C4-2B (cell line): Measurements from ENCODE around the gene NELFA.
A peak's percentile ranks its signal among the peaks of the same experiment; 100 is the strongest.
"Not testable (repeated sequence)": the region's sequence is repeated elsewhere in the genome, so short reads cannot be mapped to it uniquely, and the experiment has no call there.

Experiments
- H3K27ac ChIP-seq: fragments of 450-650 bp; 2 replicates; pipeline ENCODE4 v1.5.1; 2017
- ZFX ChIP-seq: fragments of 450-650 bp; IDR thresholded peaks from 2 replicates; pipeline ENCODE4 v1.6.1; 2017
- TF ChIP-seq, protein P1 (sequence below): fragments of 450-650 bp; conservative IDR thresholded peaks from 2 replicates; pipeline ENCODE4 v1.5.1; 2017; ENCODE audit warnings: mild to moderate bottlenecking

The NELFA gene

GRCh38 chr4:1996866-1997611, 11.7 kb downstream of the NELFA start:
- TF ChIP-seq ZFX = no peak
- TF ChIP-seq, protein P1, sequence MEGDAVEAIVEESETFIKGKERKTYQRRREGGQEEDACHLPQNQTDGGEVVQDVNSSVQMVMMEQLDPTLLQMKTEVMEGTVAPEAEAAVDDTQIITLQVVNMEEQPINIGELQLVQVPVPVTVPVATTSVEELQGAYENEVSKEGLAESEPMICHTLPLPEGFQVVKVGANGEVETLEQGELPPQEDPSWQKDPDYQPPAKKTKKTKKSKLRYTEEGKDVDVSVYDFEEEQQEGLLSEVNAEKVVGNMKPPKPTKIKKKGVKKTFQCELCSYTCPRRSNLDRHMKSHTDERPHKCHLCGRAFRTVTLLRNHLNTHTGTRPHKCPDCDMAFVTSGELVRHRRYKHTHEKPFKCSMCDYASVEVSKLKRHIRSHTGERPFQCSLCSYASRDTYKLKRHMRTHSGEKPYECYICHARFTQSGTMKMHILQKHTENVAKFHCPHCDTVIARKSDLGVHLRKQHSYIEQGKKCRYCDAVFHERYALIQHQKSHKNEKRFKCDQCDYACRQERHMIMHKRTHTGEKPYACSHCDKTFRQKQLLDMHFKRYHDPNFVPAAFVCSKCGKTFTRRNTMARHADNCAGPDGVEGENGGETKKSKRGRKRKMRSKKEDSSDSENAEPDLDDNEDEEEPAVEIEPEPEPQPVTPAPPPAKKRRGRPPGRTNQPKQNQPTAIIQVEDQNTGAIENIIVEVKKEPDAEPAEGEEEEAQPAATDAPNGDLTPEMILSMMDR = no peak
- H3K27ac ChIP-seq = peak overlapping the region; percentile 72

DNA sequence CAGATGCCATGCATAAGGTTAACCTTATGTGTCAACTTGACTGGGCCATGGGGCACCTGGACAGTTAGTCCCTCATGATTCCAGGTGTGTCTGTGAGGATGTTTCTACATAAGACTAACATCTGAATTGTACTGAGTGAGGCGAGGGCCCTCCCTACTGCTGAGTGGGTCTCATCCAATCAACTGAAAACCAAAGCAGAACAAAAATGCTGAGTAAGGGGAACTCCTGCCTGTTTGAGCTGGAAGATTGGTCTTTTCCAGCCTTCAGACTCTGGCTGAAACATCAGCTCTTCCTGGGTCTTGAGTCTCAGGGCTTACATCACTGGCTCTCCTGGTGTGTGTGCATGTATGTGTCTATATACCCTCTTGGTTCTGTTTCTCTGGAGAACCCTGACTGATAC, 13.8 kb downstream of the NELFA start:
- H3K27ac ChIP-seq = no peak overlapping the region
- no peak for TF ChIP-seq ZFX
- TF ChIP-seq, protein P1 = no peak

GRCh38 chr4:1993718-1994516, 14.9 kb downstream of the NELFA start:
- not testable (repeated sequence) for H3K27ac ChIP-seq

DNA sequence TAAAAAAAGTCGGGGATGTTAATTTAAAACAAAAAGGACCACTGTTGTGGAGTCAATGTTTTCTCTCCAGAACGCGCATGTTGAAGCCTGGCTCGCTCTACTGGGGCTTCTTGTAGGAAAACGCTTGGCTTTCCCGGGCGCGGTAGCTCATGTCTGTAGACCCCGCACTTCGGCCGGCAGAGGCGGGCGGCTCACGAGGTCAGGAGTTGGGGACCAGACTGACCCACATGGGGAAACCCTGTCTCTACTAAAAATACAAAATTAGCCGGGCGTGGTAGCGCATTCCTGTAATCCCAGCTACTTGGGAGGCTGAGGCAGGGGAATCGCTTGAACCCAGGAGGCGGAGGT, 15.6 kb downstream of the NELFA start:
- TF ChIP-seq ZFX = no peak
- TF ChIP-seq, protein P1 = no peak
- H3K27ac ChIP-seq = no peak overlapping the region

DNA sequence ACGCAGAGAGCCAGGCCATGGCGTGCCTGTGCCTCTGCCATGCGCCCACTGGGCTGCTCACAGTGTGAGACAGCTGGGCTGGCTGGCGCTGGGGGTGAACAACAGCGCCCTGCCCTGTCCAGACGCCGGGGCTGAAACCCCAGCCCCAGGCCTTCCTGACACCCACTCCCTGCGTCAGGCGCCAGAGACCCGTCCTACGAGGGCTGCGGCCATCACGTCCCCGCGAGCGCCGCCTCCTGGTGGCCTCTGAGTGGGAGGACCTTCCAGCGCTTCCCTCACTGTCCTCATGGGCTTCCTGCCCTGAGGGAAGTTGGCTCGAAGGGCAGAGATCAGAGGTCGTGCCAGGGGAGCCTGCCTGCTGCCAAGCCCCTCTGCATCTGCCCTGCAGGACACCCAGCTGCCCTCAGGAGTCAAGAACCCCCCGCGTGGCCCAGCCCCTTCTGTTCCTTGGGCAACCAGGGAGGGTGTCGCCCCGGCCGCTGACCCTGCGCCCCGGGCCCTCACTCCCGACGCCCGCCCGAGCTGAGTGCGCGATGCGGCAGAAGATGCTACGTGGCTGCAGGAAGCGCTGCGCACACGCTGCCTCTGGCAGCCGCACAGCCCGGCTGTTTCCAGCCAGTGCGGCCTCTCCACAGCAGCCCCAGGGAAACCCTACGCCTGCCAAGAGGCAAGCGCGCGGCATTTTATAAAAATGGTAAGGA, 16.2 kb downstream of the NELFA start:
- TF ChIP-seq ZFX = no peak
- TF ChIP-seq, protein P1 = no peak
- no peak overlapping the region for H3K27ac ChIP-seq

- H3K27ac ChIP-seq = no peak overlapping the region
- no peak for TF ChIP-seq ZFX
- TF ChIP-seq, protein P1 = no peak
Observed at GRCh38 chr4:1991596-1992434, 17.0 kb downstream of the NELFA start.

GRCh38 chr4:1991087-1991486, 17.7 kb downstream of the NELFA start:
- no peak overlapping the region for H3K27ac ChIP-seq
- TF ChIP-seq ZFX = no peak
- TF ChIP-seq, protein P1 = no peak
